Amniotic epithelial cell (primary cell): Measurements from ENCODE around the gene CNOT3.

ENCODE experiments used
- DNase-seq: peaks from one replicate; pipeline ENCODE4 v3.0.0-alpha.2; 2010; ENCODE audit warnings: low read depth

CNOT3 gene

GRCh38 chr19:54121259-54121658 is 16.3 kb upstream of the CNOT3 start:
- no peak for DNase-seq

DNA sequence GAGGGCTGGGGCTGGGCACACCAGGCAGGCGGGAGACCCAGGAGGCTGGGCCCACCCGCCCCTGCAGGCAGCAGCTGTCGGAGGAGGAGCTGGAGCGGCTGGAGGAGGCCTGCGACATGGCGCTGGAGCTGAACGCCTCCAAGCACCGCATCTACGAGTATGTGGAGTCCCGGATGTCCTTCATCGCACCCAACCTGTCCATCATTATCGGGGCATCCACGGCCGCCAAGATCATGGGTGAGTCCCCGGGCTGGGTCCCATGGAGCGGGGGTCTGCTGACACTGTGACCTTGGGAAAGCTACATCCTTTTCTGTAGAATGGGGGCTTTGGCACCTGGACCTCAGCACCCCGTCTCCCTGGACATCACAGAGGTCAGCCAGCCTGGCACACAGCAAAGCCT is 13.9 kb upstream of the CNOT3 start:
- no peak for DNase-seq

GRCh38 chr19:54124393-54124792 is 13.2 kb upstream of the CNOT3 start:
- DNase-seq, result no peak

DNA sequence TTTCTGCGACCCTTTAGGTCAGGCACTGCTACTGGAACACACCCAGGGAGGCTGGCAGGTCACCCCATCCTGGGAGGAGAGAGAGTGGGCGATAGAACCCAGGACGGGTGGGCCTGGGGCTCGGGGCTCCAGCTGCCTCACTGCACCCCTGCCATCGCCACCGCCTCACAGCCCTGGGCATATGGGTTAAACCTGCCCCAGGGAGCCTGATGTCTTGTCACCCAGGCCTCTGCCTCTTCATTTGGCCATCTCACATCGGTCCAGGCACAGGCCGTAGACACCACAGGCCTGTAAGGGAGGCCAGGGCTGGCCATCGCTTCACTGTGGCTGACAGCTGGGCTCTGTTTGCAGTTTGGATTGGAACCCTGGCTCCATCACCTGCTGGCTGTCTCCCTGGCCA is 11.8 kb upstream of the CNOT3 start:
- DNase-seq, result no peak

GRCh38 chr19:54127688-54128440 is 9.7 kb upstream of the CNOT3 start:
- DNase-seq, result no peak

DNA sequence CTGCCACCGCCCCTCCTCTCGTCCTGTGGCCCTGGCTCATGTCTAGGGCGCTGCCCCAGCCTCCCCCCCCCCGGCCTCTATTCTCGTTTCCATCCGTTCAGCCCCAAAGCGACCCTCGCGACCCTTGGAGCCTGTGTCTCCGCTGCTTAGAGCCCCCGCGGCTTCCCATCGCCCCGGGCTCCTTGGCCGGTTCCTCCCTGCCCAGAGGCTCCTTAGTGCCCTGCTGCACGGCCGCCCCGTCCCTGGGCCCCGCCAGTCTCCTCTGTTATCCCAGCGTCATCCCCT is 9.2 kb upstream of the CNOT3 start:
- DNase-seq, result no peak

GRCh38 chr19:54128796-54129616 is 8.6 kb upstream of the CNOT3 start:
- no peak for DNase-seq

DNA sequence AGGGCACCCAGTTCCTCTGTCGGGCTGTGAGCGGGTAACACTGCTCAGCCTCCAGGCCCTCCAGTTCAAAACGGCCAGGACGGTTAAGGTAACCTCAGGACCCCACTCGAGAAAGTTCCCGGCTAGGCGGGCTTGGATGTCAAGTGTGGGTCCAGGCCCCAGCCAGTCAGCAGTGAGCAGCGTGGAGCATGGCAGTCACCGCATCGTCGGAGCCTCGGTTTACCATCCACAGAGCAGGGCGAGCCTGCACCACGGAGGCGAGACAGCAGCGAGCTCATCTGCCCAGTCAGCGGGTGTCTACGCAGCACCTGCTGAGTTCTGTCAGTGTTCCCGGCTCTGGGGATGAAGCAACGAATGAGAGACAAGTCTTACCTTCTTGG is 8.0 kb upstream of the CNOT3 start:
- no peak for DNase-seq

- DNase-seq, result peak; percentile 77
Measured at GRCh38 chr19:54133312-54133956, 4.1 kb upstream of the CNOT3 start.

- DNase-seq, result peak; percentile 47
Measured at GRCh38 chr19:54133957-54134590, 3.5 kb upstream of the CNOT3 start.

DNA sequence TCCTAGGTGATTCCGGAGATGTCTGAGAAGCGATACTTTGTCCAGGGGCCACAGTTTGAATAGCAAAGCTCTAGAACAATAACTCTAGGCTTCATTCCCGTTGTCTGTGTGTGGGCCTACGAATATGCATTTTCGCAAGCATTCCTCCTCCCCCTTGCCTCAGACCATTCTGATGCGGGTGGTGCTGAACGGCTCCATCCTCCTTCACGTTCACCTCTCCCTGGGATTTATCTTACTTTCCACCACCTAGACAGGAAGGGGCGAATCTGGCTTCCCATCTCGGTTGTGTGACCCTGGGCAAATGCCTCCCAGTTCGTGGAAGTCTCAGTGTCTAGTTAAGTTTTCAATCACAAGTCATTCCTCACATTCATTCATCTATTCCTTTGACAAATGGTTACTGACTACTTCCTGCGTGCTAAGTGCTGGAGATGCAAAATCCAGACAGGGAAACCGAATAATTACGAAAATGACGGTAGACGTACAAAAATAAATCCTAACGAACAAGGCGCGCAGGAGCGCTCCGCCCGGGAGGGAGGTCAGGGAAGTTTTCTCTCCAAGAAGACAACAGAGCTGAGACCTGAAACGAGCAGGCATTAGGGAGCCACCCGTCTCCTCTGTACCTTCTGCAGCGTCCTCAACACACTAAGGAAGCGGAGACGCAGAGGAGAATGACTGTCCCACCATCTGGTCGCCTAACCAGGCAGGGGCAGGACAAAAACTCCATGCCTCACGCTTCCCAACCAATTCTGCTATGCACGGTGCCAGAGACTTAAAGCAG is 1.3 kb upstream of the CNOT3 start:
- DNase-seq, result peak; percentile 22

- DNase-seq, result peak; percentile 100
Measured at GRCh38 chr19:54136864-54137698, 481 bp upstream of the CNOT3 start.

DNA sequence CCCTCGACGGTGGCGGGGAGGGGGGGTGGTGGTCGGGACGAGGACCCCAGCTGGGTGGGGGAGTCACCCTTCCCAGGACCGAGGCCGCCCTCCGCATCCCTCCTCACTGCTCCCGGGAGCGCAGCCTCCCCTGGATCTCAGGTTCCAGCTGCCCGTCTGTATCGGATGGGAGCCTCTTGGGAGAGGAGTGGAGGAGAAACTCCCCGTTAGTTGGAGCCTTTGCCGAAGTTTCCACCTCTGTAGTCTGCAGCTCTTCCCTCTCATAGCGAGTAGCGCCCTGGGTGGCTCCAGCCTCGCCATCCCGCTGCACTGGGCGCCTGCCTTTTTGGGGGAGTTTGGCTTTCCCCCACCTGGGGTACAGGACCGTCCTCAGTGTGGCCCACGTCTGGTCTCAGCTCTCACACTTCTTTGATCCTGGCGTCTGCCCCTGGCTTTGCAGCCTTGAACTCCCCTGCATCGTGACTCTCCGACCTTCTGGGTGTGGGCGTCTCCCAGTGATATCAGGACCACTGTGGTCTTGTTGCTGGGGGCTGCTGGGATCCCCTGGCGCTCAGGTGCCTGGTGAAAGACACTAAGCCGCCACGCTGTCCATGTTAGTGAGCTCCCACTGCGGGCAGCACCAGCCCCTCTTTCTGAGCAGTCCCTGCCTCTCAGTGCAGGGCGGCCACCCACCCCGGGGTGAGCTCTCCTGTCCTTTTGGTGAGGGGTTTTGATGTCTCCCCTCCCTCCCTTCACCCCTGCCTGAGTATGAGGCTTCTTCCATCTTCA is 1.1 kb downstream of the CNOT3 start:
- DNase-seq, result no peak

- DNase-seq, result no peak
Measured at GRCh38 chr19:54141356-54141755, 3.8 kb downstream of the CNOT3 start.

DNA sequence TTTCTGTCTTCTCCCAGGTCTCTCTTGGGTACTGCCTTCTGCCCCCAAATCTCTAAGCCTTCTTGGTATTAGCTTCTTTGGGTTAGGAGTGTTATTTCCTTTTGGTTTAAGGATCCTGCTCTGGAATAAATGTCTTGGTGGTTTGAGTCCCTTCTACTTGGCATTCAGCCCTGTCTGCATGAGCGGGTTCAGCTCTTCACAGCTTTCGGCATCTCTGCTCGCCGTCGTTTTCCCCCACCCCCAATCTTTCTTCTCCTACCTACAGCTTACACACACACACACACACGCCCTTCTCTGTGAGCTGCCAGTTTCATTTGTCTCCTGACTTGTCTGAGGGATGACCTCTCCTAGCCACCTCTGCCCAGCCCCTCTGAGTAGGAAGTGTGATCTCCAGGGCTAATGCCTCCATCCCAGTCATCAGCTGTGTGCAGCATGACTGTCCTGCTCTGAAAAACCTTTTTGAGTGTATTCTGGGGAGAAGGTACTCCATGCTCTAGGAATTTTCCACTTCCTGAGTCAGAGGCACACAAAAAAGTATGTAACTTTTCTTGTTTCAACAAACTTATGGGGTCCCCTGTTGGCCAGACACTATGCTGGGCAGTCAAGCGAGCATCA is 4.7 kb downstream of the CNOT3 start:
- no peak for DNase-seq

DNA sequence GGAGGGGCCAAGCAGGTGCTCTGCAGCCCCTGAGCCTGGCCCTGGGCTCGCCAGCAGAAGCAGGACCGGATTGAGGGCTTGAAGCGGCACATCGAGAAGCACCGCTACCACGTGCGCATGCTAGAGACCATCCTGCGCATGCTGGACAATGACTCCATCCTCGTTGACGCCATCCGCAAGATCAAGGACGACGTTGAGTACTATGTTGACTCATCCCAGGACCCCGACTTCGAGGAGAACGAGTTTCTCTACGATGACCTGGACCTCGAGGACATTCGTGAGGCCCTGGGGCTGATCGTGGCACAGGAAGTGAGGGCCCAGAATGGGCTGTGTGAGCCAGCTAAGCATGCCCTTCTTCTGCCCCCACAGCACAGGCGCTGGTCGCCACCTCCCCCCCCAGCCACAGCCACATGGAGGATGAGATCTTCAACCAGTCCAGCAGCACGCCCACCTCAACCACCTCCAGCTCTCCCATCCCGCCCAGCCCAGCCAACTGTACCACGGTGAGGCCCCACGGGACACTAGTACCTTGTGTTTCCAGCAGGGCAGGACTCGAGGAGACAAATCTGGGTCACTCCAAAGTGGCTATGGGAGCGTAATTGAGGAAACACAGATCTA is 8.1 kb downstream of the CNOT3 start:
- no peak for DNase-seq

- no peak for DNase-seq
Measured at GRCh38 chr19:54147676-54148075, 10.1 kb downstream of the CNOT3 start.

GRCh38 chr19:54148158-54148557 is 10.6 kb downstream of the CNOT3 start:
- DNase-seq, result no peak

DNA sequence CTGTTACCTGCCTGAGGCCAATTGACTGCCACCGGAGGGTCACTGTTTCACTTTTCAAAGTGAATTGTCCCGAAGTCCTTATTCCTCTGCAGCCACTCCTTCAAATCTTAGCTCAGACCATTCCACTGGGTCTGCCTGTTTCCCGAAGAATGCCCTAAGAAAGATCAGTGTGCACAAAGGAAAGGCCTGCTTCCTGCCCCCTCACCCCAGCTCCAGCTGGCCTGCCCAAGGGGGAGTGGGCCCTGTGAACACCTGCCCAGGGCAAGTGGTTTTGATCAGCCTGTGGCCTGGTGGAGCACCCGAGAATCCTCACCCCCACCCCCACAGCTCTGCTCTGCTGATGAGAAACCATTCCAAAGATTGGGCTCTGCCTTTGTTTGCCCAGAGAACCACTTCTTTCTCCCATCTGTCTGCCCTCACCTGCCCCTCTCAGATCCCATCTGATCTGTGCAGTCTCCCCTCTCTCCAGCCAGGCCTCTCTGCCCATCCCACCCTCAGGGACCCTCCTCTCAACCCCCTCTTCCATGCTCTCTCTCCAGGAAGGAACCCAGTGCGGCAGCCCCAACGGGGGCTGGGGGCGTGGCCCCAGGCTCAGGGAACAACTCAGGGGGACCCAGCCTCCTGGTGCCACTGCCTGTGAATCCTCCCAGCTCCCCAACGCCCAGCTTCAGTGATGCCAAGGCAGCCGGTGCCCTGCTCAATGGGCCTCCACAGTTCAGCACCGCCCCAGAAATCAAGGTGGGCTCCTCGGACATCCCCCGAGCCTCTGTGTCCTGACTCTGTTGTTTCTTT is 11.7 kb downstream of the CNOT3 start:
- DNase-seq, result no peak
